GM18517 (cell line): ENCODE data around the gene TSPAN18.

ENCODE experiments used
- ATAC-seq: cut with Tn5 transposase; IDR thresholded peaks from one replicate; pipeline ENCODE4 v1.9.1; 2021; ENCODE audit warnings: mild to moderate bottlenecking, moderate library complexity; ENCODE audit not compliant: unreplicated experiment

The TSPAN18 gene

GRCh38 chr11:44776551-44777208 is 49.9 kb downstream of the TSPAN18 start:
- no peak for ATAC-seq

GRCh38 chr11:44777209-44778194 is 50.7 kb downstream of the TSPAN18 start:
- ATAC-seq, result no peak

GRCh38 chr11:44778195-44779100 is 51.7 kb downstream of the TSPAN18 start:
- no peak for ATAC-seq

- no peak for ATAC-seq
These were observed 53.2 kb downstream of the TSPAN18 start for GRCh38 chr11:44779736-44780520.

- no peak for ATAC-seq
These were observed 54.3 kb downstream of the TSPAN18 start for GRCh38 chr11:44780940-44781631.

GRCh38 chr11:44781655-44782054 is 54.9 kb downstream of the TSPAN18 start:
- no peak for ATAC-seq

- ATAC-seq, result no peak
These were observed 55.7 kb downstream of the TSPAN18 start for GRCh38 chr11:44782478-44782877.

GRCh38 chr11:44784436-44784760 is 57.6 kb downstream of the TSPAN18 start:
- no peak for ATAC-seq

GRCh38 chr11:44784851-44785250 is 58.1 kb downstream of the TSPAN18 start:
- ATAC-seq, result no peak

- no peak for ATAC-seq
These were observed 59.3 kb downstream of the TSPAN18 start for GRCh38 chr11:44785856-44786607.

- ATAC-seq, result no peak
These were observed 60.3 kb downstream of the TSPAN18 start for GRCh38 chr11:44787070-44787469.

GRCh38 chr11:44787981-44788380 is 61.2 kb downstream of the TSPAN18 start:
- ATAC-seq, result no peak

- ATAC-seq, result no peak
These were observed 61.9 kb downstream of the TSPAN18 start for GRCh38 chr11:44788536-44789261.

- no peak for ATAC-seq
These were observed 62.7 kb downstream of the TSPAN18 start for GRCh38 chr11:44789496-44789895.

GRCh38 chr11:44790211-44790610 is 63.4 kb downstream of the TSPAN18 start:
- ATAC-seq, result no peak

GRCh38 chr11:44791316-44791925 is 64.7 kb downstream of the TSPAN18 start:
- ATAC-seq, result no peak

GRCh38 chr11:44792171-44792570 is 65.4 kb downstream of the TSPAN18 start:
- no peak for ATAC-seq
